Measurements from ENCODE around the gene RPTOR. TPM values are rescaled to one million over a fixed set of nuclear protein-coding genes. Genes with fewer than 3 reads are reported as not detected.

RPTOR gene
- total RNA-seq, 3 donors from 2014 or later (not counting 1 experiment from before 2014, with no cell fraction given) = 49.2 to 63.6 (median 55.4) TPM

DNA sequence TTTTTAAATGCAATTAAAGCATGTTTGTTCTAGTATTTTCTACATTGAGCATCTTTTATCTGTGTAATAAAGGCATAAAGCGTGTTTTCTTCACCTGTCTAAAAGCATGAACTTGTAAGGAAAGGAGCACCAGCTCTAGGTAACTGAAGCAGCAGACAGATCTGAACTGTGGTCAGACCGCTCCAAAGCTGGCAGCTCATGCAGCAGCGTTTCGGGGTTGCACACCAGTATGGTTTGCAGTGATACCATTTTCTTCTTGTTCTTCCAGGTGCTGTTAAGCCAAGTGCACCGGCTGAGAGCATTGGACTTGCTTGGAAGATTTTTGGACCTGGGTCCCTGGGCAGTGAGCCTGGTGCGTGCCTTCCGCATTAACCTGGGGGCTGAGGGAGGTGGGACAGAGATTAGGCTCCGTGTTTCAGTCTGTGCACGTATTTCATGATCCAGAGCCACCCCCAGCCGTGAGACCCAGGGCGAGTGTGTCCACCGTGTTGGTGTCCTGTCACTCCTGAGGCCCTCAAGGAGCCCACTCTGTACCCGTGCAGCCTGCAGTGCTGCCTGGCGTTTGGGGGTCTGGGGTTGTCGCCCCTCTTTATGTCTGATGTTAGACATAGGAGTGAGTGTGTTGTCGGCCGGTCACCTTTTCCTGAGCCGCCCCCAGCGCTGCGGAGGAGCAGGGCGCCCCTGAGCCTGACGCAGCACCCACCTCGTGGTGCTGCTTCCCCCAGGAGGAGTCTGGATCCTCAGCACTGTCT lies 310.7 kb downstream of the RPTOR start:
- Mint-ChIP-seq H3K36me3 (no peaks in the 10 kb centered on the region), H3K4me1 (peaks cover 14 to 24% of the 10 kb centered on the region in 2 donors), H3K27ac (peak overlapping the region; percentile 80 to 88), H3K27me3 (ENCODE audit: low read depth in 2 of 2) (no peaks in the 10 kb centered on the region), H3K4me3 (no peak overlapping the region), H3K9me3 (no peaks in the 10 kb centered on the region)
- TF ChIP-seq, protein P1, sequence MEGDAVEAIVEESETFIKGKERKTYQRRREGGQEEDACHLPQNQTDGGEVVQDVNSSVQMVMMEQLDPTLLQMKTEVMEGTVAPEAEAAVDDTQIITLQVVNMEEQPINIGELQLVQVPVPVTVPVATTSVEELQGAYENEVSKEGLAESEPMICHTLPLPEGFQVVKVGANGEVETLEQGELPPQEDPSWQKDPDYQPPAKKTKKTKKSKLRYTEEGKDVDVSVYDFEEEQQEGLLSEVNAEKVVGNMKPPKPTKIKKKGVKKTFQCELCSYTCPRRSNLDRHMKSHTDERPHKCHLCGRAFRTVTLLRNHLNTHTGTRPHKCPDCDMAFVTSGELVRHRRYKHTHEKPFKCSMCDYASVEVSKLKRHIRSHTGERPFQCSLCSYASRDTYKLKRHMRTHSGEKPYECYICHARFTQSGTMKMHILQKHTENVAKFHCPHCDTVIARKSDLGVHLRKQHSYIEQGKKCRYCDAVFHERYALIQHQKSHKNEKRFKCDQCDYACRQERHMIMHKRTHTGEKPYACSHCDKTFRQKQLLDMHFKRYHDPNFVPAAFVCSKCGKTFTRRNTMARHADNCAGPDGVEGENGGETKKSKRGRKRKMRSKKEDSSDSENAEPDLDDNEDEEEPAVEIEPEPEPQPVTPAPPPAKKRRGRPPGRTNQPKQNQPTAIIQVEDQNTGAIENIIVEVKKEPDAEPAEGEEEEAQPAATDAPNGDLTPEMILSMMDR (IDR thresholded peaks at IDR 0.05) = no peak
- Histone ChIP-seq H3K4me3 (ENCODE audit: low read length) (no peak overlapping the region), H3K27ac (ENCODE audit: low read length) (no peak overlapping the region), H3K4me1 (ENCODE audit: control insufficient read depth, insufficient read depth, low read length) (peaks cover 10% of the 10 kb centered on the region), H3K36me3 (ENCODE audit: control insufficient read depth, insufficient read depth, low read length) (peaks cover 7% of the 10 kb centered on the region), H3K9me3 (ENCODE audit: control insufficient read depth, insufficient read depth, low read length) (no peaks in the 10 kb centered on the region), H3K27me3 (ENCODE audit: control insufficient read depth, insufficient read depth, low read length) (no peaks in the 10 kb centered on the region)
- WGBS (ENCODE audit: insufficient coverage) = 93% methylated on average over 23 of the region's 23 CpGs
- DNase-seq (no peak), ATAC-seq (no peak)
- intact Hi-C loops (cut with micrococcal nuclease) = no loop called here

GRCh38 chr17:80855948-80856862 lies 311.6 kb downstream of the RPTOR start:
- WGBS (ENCODE audit: insufficient coverage) = 59% methylated on average over 20 of the region's 21 CpGs
- Mint-ChIP-seq H3K4me3 (no peak overlapping the region), H3K27me3 (ENCODE audit: low read depth in 2 of 2) (no peaks in the 10 kb centered on the region), H3K4me1 (peaks cover 20 to 32% of the 10 kb centered on the region in 2 donors), H3K27ac (peak overlapping the region; percentile 80 to 88), H3K9me3 (no peaks in the 10 kb centered on the region), H3K36me3 (no peaks in the 10 kb centered on the region)
- peak; percentile 93 to 98 (median 98) for ATAC-seq
- Histone ChIP-seq H3K36me3 (ENCODE audit: control insufficient read depth, insufficient read depth, low read length) (peaks cover 7% of the 10 kb centered on the region), H3K27ac (ENCODE audit: low read length) (peak overlapping the region; percentile 34), H3K4me1 (ENCODE audit: control insufficient read depth, insufficient read depth, low read length) (peaks cover 18% of the 10 kb centered on the region), H3K27me3 (ENCODE audit: control insufficient read depth, insufficient read depth, low read length) (no peaks in the 10 kb centered on the region), H3K9me3 (ENCODE audit: control insufficient read depth, insufficient read depth, low read length) (no peaks in the 10 kb centered on the region), H3K4me3 (ENCODE audit: low read length) (no peak overlapping the region)
- peak; percentile 71 to 80 for DNase-seq
- intact Hi-C loops (cut with micrococcal nuclease) = loop anchor here (1.0 kb wide), 1 partner anchor 23 kb away; no protein-coding TSS in a partner anchor
- TF ChIP-seq, protein P1 (IDR thresholded peaks at IDR 0.05) = no peak

DNA sequence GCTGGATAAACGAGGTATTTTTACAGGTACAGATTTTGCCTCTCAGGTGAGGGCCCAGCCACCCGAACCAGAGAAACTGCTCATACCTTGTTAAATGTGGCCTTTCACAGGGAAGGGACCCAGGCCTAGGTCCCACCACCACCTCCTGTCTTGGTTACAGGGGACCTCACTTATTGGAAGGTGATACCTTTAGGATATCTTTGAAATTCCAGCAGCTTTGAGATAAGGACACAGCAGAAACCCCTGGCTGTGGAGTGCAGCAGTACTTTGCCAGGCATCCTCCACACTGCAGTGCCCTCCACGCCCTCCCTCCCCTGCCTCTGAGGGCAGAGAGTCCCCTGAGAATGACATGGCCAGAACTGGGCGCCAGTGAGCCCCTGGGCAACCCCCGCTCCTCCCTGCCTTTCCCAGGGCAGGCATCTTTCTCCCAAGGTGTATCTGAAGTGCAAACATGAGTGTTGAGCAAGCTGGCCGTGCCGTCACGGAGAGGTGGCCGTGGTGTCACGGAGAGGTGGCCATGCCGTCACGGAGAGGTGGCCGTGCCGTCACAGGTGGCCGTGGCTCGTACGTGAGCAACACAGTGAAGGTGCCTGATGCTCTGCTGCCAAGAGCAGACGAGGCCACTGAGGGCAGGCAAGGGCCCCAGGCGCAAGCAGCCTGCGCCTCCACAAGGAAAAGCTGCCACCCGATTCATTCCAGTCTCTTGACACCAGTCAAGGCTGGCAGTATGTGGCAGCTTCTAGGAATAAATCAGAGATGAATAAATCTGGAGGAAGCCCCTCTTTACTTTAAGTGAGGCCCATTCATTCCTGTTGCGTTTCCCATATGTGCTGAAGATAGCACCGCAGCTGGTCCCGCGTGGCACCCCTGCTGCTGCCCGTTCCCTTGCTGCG lies 312.5 kb downstream of the RPTOR start:
- Histone ChIP-seq H3K27ac (ENCODE audit: low read length) (peak overlapping the region; percentile 34), H3K36me3 (ENCODE audit: control insufficient read depth, insufficient read depth, low read length) (peaks cover 7% of the 10 kb centered on the region), H3K9me3 (ENCODE audit: control insufficient read depth, insufficient read depth, low read length) (no peaks in the 10 kb centered on the region), H3K27me3 (ENCODE audit: control insufficient read depth, insufficient read depth, low read length) (no peaks in the 10 kb centered on the region), H3K4me3 (ENCODE audit: low read length) (no peak overlapping the region), H3K4me1 (ENCODE audit: control insufficient read depth, insufficient read depth, low read length) (peaks cover 26% of the 10 kb centered on the region)
- intact Hi-C loops (cut with micrococcal nuclease) = loop anchor here (1.0 kb wide), 1 partner anchor 24 kb away; no protein-coding TSS in a partner anchor
- H3K9me3 Mint-ChIP-seq = no peaks in the 10 kb centered on the region
- TF ChIP-seq, protein P1 (IDR thresholded peaks at IDR 0.05) = no peak
- H3K27me3 Mint-ChIP-seq (ENCODE audit: low read depth in 2 of 2) = no peaks in the 10 kb centered on the region
- peaks cover 22 to 34% of the 10 kb centered on the region in 2 donors for H3K4me1 Mint-ChIP-seq
- peak in 2 of 3 donors; percentile 9 to 22 for ATAC-seq
- DNase-seq = no peak
- peak overlapping the region; percentile 80 to 88 for H3K27ac Mint-ChIP-seq
- WGBS (ENCODE audit: insufficient coverage) = 92% methylated on average over 27 of the region's 27 CpGs
- H3K36me3 Mint-ChIP-seq = no peaks in the 10 kb centered on the region
- H3K4me3 Mint-ChIP-seq = no peak overlapping the region
